Gastroesophageal sphincter (tissue), 4 donors: ENCODE results near the gene RPTOR. TPM values are rescaled to one million over a fixed set of nuclear protein-coding genes. Genes with fewer than 3 reads are reported as not detected.

Experiments
- ATAC-seq: fragments of 150-250 bp; one replicate; pipeline ENCODE4 v1.9.1; 2016; ENCODE audit warnings: mild to moderate bottlenecking, moderate library complexity
- H3K27ac ChIP-seq, 4 donors: fragments of 200-600 bp; sonication (generic) in 3 of 4; 1 replicate in 3 of 4; 2 replicates in 1 of 4; pipeline ENCODE4 v1.5.1; 2016 to 2019
- H3K27me3 ChIP-seq: fragments of 200-600 bp; sonication (generic); one replicate; pipeline ENCODE4 v1.5.1; 2019
- H3K36me3 ChIP-seq, 2 donors: fragments of 200-600 bp; sonication (generic); one replicate each; pipeline ENCODE4 v1.5.1; 2019; ENCODE audit warnings: control low read depth in 1 of 2
- H3K4me1 ChIP-seq, 3 donors: fragments of 200-600 bp; sonication (generic); 1 replicate in 2 of 3; 2 replicates in 1 of 3; pipeline ENCODE4 v1.5.1; 2016 to 2019; ENCODE audit warnings: control low read depth in 2 of 3
- H3K4me3 ChIP-seq, 2 donors: fragments of 200-600 bp; sonication (generic); one replicate each; pipeline ENCODE4 v1.5.1; 2019; ENCODE audit warnings: mild to moderate bottlenecking in 1 of 2, moderate library complexity in 1 of 2
- H3K9me3 ChIP-seq, 3 donors: fragments of 200-600 bp; sonication (generic); one replicate each; pipeline ENCODE4 v1.5.1; 2017 to 2019; ENCODE audit warnings: control low read depth in 2 of 3
- EP300 ChIP-seq: sonication (generic); formaldehyde crosslinking; IDR thresholded peaks from one replicate; pipeline ENCODE4 v1.6.1; 2017; ENCODE audit warnings: antibody characterized with exemption, mild to moderate bottlenecking
- POLR2A ChIP-seq, 2 donors: fragments of 450-650 bp; IDR thresholded peaks; one replicate each; pipeline ENCODE4 v1.6.1; 2017; ENCODE audit warnings: antibody characterized with exemption in 2 of 2, mild to moderate bottlenecking in 2 of 2, moderate library complexity in 1 of 2
- POLR2AphosphoS5 ChIP-seq: sonication (generic); formaldehyde crosslinking; IDR thresholded peaks from one replicate; pipeline ENCODE4 v1.6.1; 2017; ENCODE audit warnings: antibody characterized with exemption
- WGBS, 2 donors: methylation state at CpG; one replicate each; pipeline ENCODE4 v1.1.5; 2018; ENCODE audit warnings: low coverage in 1 of 2; 5-methylcytosine and 5-hydroxymethylcytosine counted together
- total RNA-seq, 4 donors: library from RNA; depleted of rRNA; stranded (reverse); fragments of >200 nt; gene quantifications; one replicate each; pipeline ENCODE4 v1.1.0, GENCODE V29; 2016
- TF ChIP-seq, protein P1 (sequence below), 4 experiments: fragments of 200-600 bp in 2 of 4; fragments of 450-650 bp in 2 of 4; sonication (generic) in 1 of 4; IDR thresholded peaks; one replicate each; pipeline ENCODE4 v1.5.1; 2017 to 2019; ENCODE audit warnings: antibody characterized with exemption in 4 of 4, mild to moderate bottlenecking in 2 of 4, moderate library complexity in 2 of 4

The RPTOR gene
- total RNA-seq, 4 donors from 2014 or later: 25.7 to 56.8 (median 39.7) TPM

DNA sequence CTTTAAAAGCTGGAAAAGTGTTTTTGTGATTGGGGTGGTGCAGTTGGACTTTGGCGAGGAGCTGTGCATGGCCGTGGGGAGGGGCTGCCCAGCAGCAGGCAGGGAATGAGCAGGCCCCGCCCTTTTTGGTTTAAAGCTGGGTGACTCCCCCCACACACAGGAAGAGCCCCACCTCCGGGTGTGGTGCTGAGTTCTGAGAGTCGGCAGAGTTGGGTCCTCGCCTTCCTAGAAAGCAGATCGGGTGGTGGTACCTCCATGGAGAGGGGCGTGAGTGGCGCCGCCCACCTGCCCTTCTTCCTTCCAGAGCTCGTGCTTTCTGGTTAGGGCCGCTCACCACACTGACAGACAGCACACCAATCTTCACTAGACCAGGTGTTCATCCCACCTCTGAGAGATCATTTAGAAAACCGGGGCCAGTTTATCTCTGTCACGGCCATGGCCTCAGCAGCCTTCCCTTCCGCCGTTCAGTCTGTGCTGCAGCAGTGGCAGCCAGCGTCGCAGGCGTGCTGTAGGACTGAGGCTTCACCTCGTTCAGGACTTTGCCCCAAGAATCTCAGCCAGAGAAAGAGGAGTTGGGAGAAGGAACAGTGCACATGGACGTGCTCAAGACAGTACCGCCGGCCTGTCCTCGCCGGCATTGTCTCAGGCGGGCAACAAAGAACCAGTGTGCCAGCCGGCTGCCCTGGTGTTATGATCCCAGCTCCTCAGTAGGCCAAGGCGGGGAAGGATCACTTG lies 303.0 kb downstream of the RPTOR start:
- Histone ChIP-seq H3K36me3 (peaks cover 0 to 63% of the 10 kb centered on the region in 2 donors), H3K27ac (no peak overlapping the region), H3K9me3 (no peaks in the 10 kb centered on the region), H3K4me1 (no peaks in the 10 kb centered on the region), H3K4me3 (no peak overlapping the region), H3K27me3 (no peaks in the 10 kb centered on the region)
- no peak for TF ChIP-seq POLR2A (IDR thresholded peaks at IDR 0.05)
- TF ChIP-seq EP300: no peak
- TF ChIP-seq, protein P1, sequence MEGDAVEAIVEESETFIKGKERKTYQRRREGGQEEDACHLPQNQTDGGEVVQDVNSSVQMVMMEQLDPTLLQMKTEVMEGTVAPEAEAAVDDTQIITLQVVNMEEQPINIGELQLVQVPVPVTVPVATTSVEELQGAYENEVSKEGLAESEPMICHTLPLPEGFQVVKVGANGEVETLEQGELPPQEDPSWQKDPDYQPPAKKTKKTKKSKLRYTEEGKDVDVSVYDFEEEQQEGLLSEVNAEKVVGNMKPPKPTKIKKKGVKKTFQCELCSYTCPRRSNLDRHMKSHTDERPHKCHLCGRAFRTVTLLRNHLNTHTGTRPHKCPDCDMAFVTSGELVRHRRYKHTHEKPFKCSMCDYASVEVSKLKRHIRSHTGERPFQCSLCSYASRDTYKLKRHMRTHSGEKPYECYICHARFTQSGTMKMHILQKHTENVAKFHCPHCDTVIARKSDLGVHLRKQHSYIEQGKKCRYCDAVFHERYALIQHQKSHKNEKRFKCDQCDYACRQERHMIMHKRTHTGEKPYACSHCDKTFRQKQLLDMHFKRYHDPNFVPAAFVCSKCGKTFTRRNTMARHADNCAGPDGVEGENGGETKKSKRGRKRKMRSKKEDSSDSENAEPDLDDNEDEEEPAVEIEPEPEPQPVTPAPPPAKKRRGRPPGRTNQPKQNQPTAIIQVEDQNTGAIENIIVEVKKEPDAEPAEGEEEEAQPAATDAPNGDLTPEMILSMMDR (IDR thresholded peaks at IDR 0.05): no peak
- no peak for ATAC-seq
- WGBS, 2 donors: 83 to 100% methylated on average over 4 to 14 of the region's 28 CpGs

DNA sequence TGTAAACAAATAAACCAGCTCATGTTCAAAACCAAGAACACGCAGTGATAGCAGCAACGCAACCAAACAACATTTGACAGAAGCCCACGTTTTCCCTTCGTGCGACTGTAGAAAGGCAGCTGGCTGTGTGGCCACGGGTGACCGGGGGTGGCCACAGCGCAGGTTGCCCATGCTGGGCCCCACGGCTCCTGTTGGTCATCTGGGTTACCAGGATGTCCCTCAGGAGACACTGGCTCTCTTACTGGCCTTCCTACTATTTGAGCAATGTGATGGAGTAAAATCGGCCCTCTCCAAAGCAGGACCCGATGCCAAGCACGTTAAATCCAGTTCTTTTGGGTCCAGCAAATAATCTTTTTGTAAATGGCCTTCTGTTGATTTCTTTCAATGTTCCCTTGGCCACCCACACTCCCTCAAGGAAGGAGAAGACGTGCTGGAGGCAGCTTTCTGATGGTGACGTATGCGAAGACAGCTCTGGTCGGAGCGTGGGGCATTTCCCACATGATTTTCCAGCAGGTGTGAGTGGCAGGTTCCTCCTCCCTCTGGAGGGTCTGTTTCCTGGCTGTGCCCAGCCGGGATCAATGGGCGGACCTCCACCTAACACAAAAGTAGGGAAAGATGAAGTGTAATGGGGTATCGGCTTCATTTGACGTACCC lies 303.9 kb downstream of the RPTOR start:
- H3K27ac ChIP-seq: no peak overlapping the region
- H3K4me3 ChIP-seq: no peak overlapping the region
- no peak for ATAC-seq
- no peaks in the 10 kb centered on the region for H3K9me3 ChIP-seq
- TF ChIP-seq, protein P1 (IDR thresholded peaks at IDR 0.05): no peak
- no peak for TF ChIP-seq POLR2A (IDR thresholded peaks at IDR 0.05)
- TF ChIP-seq POLR2AphosphoS5: no peak
- TF ChIP-seq EP300: no peak
- H3K27me3 ChIP-seq: no peaks in the 10 kb centered on the region
- 89 to 92% methylated on average over 5 to 20 of the region's 21 CpGs for WGBS, 2 donors
- H3K4me1 ChIP-seq: no peaks in the 10 kb centered on the region
- H3K36me3 ChIP-seq: peaks cover 0 to 69% of the 10 kb centered on the region in 2 donors

DNA sequence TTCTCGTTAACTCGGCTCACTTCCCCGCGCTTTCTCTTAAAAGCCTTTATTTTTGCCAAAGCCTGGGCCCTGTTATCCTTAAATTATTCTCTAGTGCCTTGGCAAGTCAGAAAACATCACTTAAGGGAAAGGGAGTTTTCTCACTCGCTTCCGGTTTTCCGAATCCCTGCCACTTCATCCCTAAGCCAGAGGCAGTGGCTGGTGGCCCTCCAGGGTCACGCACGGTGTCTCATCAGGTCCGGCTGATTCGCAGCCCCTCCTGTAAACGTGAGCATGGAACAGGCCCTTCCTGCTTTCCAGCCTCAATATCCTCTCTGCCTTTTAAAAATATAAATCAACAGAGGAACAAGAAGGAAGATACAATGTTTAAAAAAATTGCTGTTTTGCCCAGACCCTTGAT lies 304.5 kb downstream of the RPTOR start:
- no peak overlapping the region for H3K4me3 ChIP-seq
- H3K4me1 ChIP-seq: no peaks in the 10 kb centered on the region
- H3K27me3 ChIP-seq: no peaks in the 10 kb centered on the region
- WGBS, 2 donors: 93 to 100% methylated on average over 7 to 9 of the region's 12 CpGs
- ATAC-seq: no peak
- H3K9me3 ChIP-seq: no peaks in the 10 kb centered on the region
- TF ChIP-seq EP300 (no peak), POLR2A (IDR thresholded peaks at IDR 0.05) (no peak), POLR2AphosphoS5 (no peak)
- TF ChIP-seq, protein P1 (IDR thresholded peaks at IDR 0.05): no peak
- peaks cover 0 to 69% of the 10 kb centered on the region in 2 donors for H3K36me3 ChIP-seq
- no peak overlapping the region for H3K27ac ChIP-seq

DNA sequence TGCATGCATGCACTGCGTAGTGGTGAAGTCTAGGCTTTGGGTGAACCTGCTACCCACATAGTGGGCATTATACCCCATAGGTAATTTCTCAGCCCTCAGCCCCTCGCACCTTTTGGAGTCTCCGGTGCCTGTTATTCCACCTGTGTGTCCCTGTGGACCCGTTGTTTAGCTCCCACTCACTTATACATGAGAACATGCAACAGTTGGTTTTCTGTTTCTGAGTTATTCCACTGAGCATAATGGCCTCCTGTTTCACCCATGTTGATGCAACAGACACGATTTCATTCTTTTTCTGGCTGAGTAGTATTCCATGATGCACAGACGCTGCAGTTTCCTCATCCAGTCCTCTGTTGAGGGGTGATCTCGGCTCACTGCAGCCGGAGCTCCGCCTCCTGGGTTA lies 305.5 kb downstream of the RPTOR start:
- H3K4me1 ChIP-seq: no peaks in the 10 kb centered on the region

More for the DNA sequence above, 305.5 kb downstream of the RPTOR start:
- no peaks in the 10 kb centered on the region for H3K27me3 ChIP-seq
- no peak for ATAC-seq
- WGBS, 2 donors: 91 to 93% methylated on average over 3 to 5 of the region's 9 CpGs
- no peak overlapping the region for H3K27ac ChIP-seq
- peaks cover 0 to 65% of the 10 kb centered on the region in 2 donors for H3K36me3 ChIP-seq
- TF ChIP-seq EP300 (no peak), POLR2A (IDR thresholded peaks at IDR 0.05) (no peak), POLR2AphosphoS5 (no peak)
- TF ChIP-seq, protein P1 (IDR thresholded peaks at IDR 0.05): no peak
- H3K9me3 ChIP-seq: no peaks in the 10 kb centered on the region
- H3K4me3 ChIP-seq: no peak overlapping the region
